Thyroid gland (tissue), 4 donors: ENCODE data around the gene TMEM43. TPM values are rescaled to one million over a fixed set of nuclear protein-coding genes. Genes with fewer than 3 reads are reported as not detected.

ENCODE experiments used
- DNase-seq, 2 donors: peaks; one replicate each; pipeline ENCODE4 v3.0.0-alpha.2; 2019
- H3K27ac ChIP-seq, 3 donors: fragments of 200-600 bp; sonication (generic); 1 replicate in 2 of 3; 2 replicates in 1 of 3; pipeline ENCODE4 v1.5.1; 2016 to 2019; ENCODE audit warnings: mild to moderate bottlenecking in 1 of 3, moderate library complexity in 1 of 3
- H3K27me3 ChIP-seq: fragments of 200-600 bp; sonication (generic); one replicate; pipeline ENCODE4 v1.5.1; 2019
- H3K36me3 ChIP-seq, 2 donors: fragments of 200-600 bp; sonication (generic); one replicate each; pipeline ENCODE4 v1.5.1; 2016 to 2019
- H3K4me1 ChIP-seq, 2 donors: fragments of 200-600 bp; sonication (generic); one replicate each; pipeline ENCODE4 v1.5.1; 2017 to 2019
- H3K4me3 ChIP-seq, 3 donors: fragments of 200-600 bp; sonication (generic); replicated peaks in 1 of 3; 1 replicate in 2 of 3; 2 replicates in 1 of 3; pipeline ENCODE4 v1.5.1; 2016; ENCODE audit warnings: mild to moderate bottlenecking in 1 of 3
- H3K9me3 ChIP-seq: fragments of 200-600 bp; sonication (generic); one replicate; pipeline ENCODE4 v1.5.1; 2017
- POLR2A ChIP-seq, 2 donors: fragments of 450-650 bp; IDR thresholded peaks; one replicate each; pipeline ENCODE4 v1.6.1; 2017; ENCODE audit warnings: antibody characterized with exemption in 2 of 2, mild to moderate bottlenecking in 2 of 2, moderate library complexity in 1 of 2
- WGBS, 2 donors: methylation state at CpG; one replicate each; pipeline ENCODE4 v1.1.5; 2017; 5-methylcytosine and 5-hydroxymethylcytosine counted together
- intact Hi-C: fragments of 100-400 bp; cut with DNase I; formaldehyde crosslinking; loops from one replicate; pipeline ENCODE4 v1.15.1; 2023
- total RNA-seq, 4 donors: library from RNA; depleted of rRNA; stranded (reverse); fragments of >200 nt; gene quantifications; one replicate each; pipeline ENCODE4 v1.2.3, GENCODE V29; 2016
- TF ChIP-seq, protein P1 (sequence below), 6 experiments: fragments of 200-600 bp in 3 of 6; fragments of 450-650 bp in 3 of 6; sonication (generic) in 3 of 6; IDR thresholded peaks; one replicate each; pipeline ENCODE4 v1.5.1; 2016 to 2019; ENCODE audit warnings: antibody characterized with exemption in 6 of 6, mild to moderate bottlenecking in 2 of 6, inconsistent platforms in 1 of 6, moderate library complexity in 1 of 6

TMEM43 gene
- total RNA-seq, 4 donors from 2014 or later = 69.6 to 109 (median 90.3) TPM

DNA sequence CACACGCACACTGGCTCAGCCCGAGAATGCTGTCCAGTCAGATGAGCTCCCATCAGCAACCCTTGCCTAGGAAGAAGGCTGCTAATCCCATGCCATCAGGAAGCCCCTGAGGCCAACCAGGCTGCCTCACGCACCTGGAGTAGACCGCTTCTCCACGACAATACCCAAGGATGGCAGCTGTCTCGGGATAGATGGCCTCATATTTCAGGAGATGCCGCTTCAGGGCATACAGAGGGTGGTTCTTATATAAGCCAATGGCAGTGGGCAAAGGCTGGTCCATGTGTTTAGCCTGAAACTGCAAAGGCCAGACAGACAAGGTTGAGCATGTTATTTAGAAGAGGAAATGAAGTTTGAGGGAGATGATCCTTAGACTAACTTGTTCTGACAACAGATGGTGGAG, 31.3 kb downstream of the TMEM43 start:
- TF ChIP-seq, protein P1, sequence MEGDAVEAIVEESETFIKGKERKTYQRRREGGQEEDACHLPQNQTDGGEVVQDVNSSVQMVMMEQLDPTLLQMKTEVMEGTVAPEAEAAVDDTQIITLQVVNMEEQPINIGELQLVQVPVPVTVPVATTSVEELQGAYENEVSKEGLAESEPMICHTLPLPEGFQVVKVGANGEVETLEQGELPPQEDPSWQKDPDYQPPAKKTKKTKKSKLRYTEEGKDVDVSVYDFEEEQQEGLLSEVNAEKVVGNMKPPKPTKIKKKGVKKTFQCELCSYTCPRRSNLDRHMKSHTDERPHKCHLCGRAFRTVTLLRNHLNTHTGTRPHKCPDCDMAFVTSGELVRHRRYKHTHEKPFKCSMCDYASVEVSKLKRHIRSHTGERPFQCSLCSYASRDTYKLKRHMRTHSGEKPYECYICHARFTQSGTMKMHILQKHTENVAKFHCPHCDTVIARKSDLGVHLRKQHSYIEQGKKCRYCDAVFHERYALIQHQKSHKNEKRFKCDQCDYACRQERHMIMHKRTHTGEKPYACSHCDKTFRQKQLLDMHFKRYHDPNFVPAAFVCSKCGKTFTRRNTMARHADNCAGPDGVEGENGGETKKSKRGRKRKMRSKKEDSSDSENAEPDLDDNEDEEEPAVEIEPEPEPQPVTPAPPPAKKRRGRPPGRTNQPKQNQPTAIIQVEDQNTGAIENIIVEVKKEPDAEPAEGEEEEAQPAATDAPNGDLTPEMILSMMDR (IDR thresholded peaks at IDR 0.05) = no peak
- TF ChIP-seq POLR2A (IDR thresholded peaks at IDR 0.05) = no peak
- Histone ChIP-seq H3K4me3 (no peak overlapping the region), H3K4me1 (no peaks in the 10 kb centered on the region), H3K9me3 (no peaks in the 10 kb centered on the region), H3K27ac (no peak overlapping the region), H3K36me3 (peaks cover 76 to 79% of the 10 kb centered on the region in 2 donors), H3K27me3 (no peaks in the 10 kb centered on the region)
- 94 to 98% methylated on average over 7 of the region's 7 CpGs for WGBS, 2 donors
- no peak for DNase-seq
- intact Hi-C loops = no loop called here

DNA sequence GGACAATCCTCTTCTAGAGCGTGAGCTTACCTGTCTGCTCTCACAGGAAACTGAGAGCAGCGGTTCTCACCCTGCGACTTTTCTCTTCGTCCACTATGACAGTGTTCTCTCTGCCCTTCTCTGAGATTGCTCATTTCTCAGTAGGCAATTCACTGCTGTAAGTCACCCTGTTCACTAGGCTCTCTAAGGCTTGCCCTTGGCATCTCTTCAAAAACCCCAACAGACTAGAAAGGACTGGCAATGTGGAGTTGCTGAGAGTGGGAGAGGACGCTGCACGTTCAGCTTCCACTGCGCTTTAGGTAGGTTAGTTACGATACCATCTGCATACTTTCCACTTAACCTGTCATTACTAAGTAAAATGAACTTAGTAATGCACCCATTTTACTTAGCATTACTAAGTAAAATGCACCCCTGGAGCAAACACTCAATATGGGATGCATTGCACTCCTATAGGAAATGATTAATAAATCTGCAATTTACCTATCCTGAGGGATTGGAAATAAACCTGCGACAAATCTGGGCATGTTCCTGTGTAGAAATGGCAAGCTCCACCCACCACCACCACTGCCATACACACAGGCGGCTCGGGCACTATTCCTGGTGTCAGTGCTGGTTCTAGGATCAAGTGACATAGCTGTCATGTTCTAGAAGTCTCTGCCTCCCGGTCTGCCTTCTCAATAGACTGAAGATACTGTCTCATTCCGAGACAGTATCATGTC, 32.1 kb downstream of the TMEM43 start:
- WGBS, 2 donors = 94 to 97% methylated on average over 13 of the region's 13 CpGs
- intact Hi-C loops = no loop called here

DNA sequence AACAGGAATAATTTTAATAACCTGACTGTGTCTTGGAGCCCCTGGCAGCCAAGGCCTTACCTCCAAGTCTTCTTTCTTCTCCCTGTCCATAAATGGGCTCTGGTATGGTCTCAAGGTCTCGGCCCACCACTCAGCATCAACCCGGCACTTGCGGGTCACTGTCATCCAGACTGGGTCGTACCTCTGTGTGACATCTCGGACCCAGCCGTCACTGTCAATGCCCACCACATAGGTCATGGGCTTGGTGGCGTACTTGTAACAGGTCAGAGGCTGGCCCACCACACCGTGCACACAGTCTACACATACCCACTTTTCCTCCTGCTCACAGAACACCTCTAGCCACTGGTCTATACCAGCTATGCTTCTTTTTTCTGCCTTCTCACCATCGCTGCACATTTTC, 33.1 kb downstream of the TMEM43 start:
- H3K9me3 ChIP-seq = no peaks in the 10 kb centered on the region
- H3K27me3 ChIP-seq = no peaks in the 10 kb centered on the region
- DNase-seq = no peak
- intact Hi-C loops = no loop called here
- 97 to 98% methylated on average over 9 of the region's 9 CpGs for WGBS, 2 donors
- H3K4me3 ChIP-seq = no peak overlapping the region
- no peaks in the 10 kb centered on the region for H3K4me1 ChIP-seq
- peaks cover 85 to 87% of the 10 kb centered on the region in 2 donors for H3K36me3 ChIP-seq
- H3K27ac ChIP-seq = no peak overlapping the region
- TF ChIP-seq POLR2A (IDR thresholded peaks at IDR 0.05) = no peak
- TF ChIP-seq, protein P1 (IDR thresholded peaks at IDR 0.05) = no peak

More for the DNA sequence above, 32.1 kb downstream of the TMEM43 start:
- H3K27me3 ChIP-seq = no peaks in the 10 kb centered on the region
- no peaks in the 10 kb centered on the region for H3K4me1 ChIP-seq
- TF ChIP-seq, protein P1 (IDR thresholded peaks at IDR 0.05) = no peak
- peaks cover 80 to 82% of the 10 kb centered on the region in 2 donors for H3K36me3 ChIP-seq
- DNase-seq = no peak
- no peak overlapping the region for H3K4me3 ChIP-seq
- H3K9me3 ChIP-seq = no peaks in the 10 kb centered on the region
- no peak overlapping the region for H3K27ac ChIP-seq

DNA sequence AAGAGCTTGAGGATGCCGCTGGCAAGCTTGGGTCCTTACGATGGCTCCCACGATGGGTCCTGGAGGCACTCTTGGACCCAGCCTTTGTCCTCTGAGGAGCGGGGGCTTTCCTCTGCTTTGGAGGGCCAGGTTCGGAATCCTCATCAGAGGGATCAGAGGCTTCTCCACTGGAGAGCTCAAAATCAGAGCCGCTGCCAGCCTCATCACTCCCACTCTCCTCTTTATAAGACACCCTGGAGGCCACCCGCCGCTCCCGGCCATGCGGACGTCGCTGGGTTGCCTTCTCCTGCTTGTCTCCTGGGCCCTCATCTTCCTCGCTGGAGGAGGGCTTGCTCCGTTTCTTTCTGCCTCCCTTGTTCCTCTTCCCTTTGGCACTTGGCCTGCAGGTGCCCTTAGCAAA, 33.5 kb downstream of the TMEM43 start:
- H3K4me3 ChIP-seq = no peak overlapping the region
- no peaks in the 10 kb centered on the region for H3K9me3 ChIP-seq
- intact Hi-C loops = no loop called here
- WGBS, 2 donors = 94 to 97% methylated on average over 14 of the region's 14 CpGs
- peaks cover 83 to 87% of the 10 kb centered on the region in 2 donors for H3K36me3 ChIP-seq
- H3K27ac ChIP-seq = no peak overlapping the region
- no peaks in the 10 kb centered on the region for H3K4me1 ChIP-seq
- no peaks in the 10 kb centered on the region for H3K27me3 ChIP-seq
- no peak for DNase-seq
- TF ChIP-seq POLR2A (IDR thresholded peaks at IDR 0.05) = no peak
- TF ChIP-seq, protein P1 (IDR thresholded peaks at IDR 0.05) = no peak

DNA sequence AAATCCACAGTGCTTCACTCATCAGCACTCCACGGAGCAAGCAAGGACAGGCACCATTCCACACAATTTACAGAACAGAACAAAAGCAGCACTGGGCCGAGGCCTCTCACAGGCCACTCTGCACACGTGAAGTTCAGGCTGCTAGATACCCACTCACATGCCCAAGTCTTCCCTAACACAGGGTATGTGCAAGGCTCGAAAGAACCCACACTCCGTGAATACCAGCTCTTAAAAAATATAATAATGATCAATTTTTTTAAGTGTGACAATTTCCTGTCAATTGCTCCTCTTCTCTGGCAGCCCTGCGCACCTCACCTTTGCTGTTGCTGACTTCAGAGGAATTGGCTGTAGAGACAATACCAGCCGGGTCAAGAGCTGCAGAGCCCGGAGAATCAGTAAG, 34.6 kb downstream of the TMEM43 start:
- Histone ChIP-seq H3K4me3 (no peak overlapping the region), H3K4me1 (no peaks in the 10 kb centered on the region), H3K36me3 (peaks cover 83 to 85% of the 10 kb centered on the region in 2 donors), H3K27me3 (no peaks in the 10 kb centered on the region), H3K9me3 (no peaks in the 10 kb centered on the region), H3K27ac (no peak overlapping the region)
- intact Hi-C loops = no loop called here
- whole genome bisulfite sequencing, 2 donors = 95 to 99% methylated on average over 8 of the region's 8 CpGs
- DNase-seq = no peak
- TF ChIP-seq, protein P1 (IDR thresholded peaks at IDR 0.05) = no peak
- no peak for TF ChIP-seq POLR2A (IDR thresholded peaks at IDR 0.05)
